HepG2 (cell line): ENCODE results near the gene CYB5R3. TPM values are rescaled to one million over a fixed set of nuclear protein-coding genes. Genes with fewer than 3 reads are reported as not detected.

Source experiments
- ARID2 ChIP-seq: sonication (generic); formaldehyde crosslinking; IDR thresholded peaks from 2 replicates; pipeline ENCODE4 v1.8.1; 2022; ENCODE audit warnings: mild to moderate bottlenecking, missing genetic modification reagents, borderline replicate concordance
- ATF4 ChIP-seq, 2 experiments: fragments of 450-650 bp in 1 of 2; sonication (generic) in 1 of 2; formaldehyde crosslinking; IDR thresholded peaks; 2 replicates each; pipeline versions ENCODE4 v1.5.0 to v1.8.0; 2020 to 2022; ENCODE audit warnings: mild to moderate bottlenecking in 1 of 2, missing genetic modification reagents in 1 of 2
- DRAP1 ChIP-seq: IDR thresholded peaks from 2 replicates; pipeline ENCODE4 v1.6.1; 2016; ENCODE audit warnings: missing genetic modification reagents, missing compliant biosample characterization
- GATAD1 ChIP-seq: IDR thresholded peaks from 2 replicates; pipeline ENCODE4 v1.6.1; 2016; ENCODE audit warnings: missing genetic modification reagents, missing compliant biosample characterization
- HDAC1 ChIP-seq: sonication (generic); formaldehyde crosslinking; IDR thresholded peaks from 2 replicates; pipeline ENCODE4 v1.5.1; 2020; ENCODE audit warnings: mild to moderate bottlenecking, missing genetic modification reagents
- HMGXB3 ChIP-seq: sonication (generic); formaldehyde crosslinking; IDR thresholded peaks from 2 replicates; pipeline ENCODE4 v1.4.0; 2020; ENCODE audit warnings: missing genetic modification reagents, borderline replicate concordance
- MAFG ChIP-seq: sonication (generic); formaldehyde crosslinking; IDR thresholded peaks from 2 replicates; pipeline ENCODE4 v1.5.1; 2020; ENCODE audit warnings: mild to moderate bottlenecking, missing genetic modification reagents
- MZF1 ChIP-seq: sonication (generic); formaldehyde crosslinking; IDR thresholded peaks from 2 replicates; pipeline ENCODE4 v1.8.1; 2023; ENCODE audit warnings: mild to moderate bottlenecking, missing genetic modification reagents, borderline replicate concordance
- RBM22 ChIP-seq: fragments of 200-400 bp; formaldehyde crosslinking; optimal IDR thresholded peaks from 2 replicates; pipeline ENCODE3; 2017; ENCODE audit warnings: mild to moderate bottlenecking, low read length, moderate library complexity
- ZBTB4 ChIP-seq: sonication (generic); formaldehyde crosslinking; IDR thresholded peaks from 2 replicates; pipeline ENCODE4 v1.4.0; 2020; ENCODE audit warnings: missing genetic modification reagents, mild to moderate bottlenecking, borderline replicate concordance
- ZEB1 ChIP-seq: IDR thresholded peaks from 2 replicates; pipeline ENCODE4 v1.6.1; 2012; ENCODE audit warnings: mild to moderate bottlenecking, low read depth, inconsistent platforms; ENCODE audit not compliant: insufficient replicate concordance
- ZNF383 ChIP-seq: sonication (generic); formaldehyde crosslinking; IDR thresholded peaks from 2 replicates; pipeline ENCODE4 v1.4.0; 2020; ENCODE audit warnings: missing genetic modification reagents, mild to moderate bottlenecking, borderline replicate concordance
- ZNF687 ChIP-seq: sonication (generic); formaldehyde crosslinking; IDR thresholded peaks from 2 replicates; pipeline ENCODE4 v1.5.1; 2020; ENCODE audit warnings: mild to moderate bottlenecking, missing genetic modification reagents, moderate library complexity
- polyA plus RNA-seq, 8 experiments: library from polyadenylated mRNA; depleted of rRNA in 3 of 8; stranded (reverse) in 7 of 8; unstranded in 1 of 8; fragments of >200 nt; fragmentation: Illumina TruSeq in 4 of 8; extraction: Trizol in 4 of 8; gene quantifications; 2 replicates each; pipeline versions ENCODE4 v1.2.1 to v1.2.3, GENCODE V29; 2011 to 2016; ENCODE audit warnings: low read depth in 4 of 8, missing spikeins in 1 of 8, mixed read lengths in 1 of 8; ENCODE audit not compliant: insufficient read depth in 1 of 8
- total RNA-seq, 5 experiments: library from RNA; depleted of rRNA; stranded (reverse); fragments of >200 nt; fragmentation: Illumina TruSeq; extraction: Trizol; gene quantifications; 2 replicates each; pipeline ENCODE4 v1.2.3, GENCODE V29; 2016; ENCODE audit warnings: low read depth in 1 of 5

Gene CYB5R3
- total and polyA plus RNA-seq, 2 of the 13 experiments (the other 11 are each of a cell fraction or from before 2014, with no cell fraction given) = 32.4 to 305 TPM

- TF ChIP-seq HMGXB3 (CRISPR knock-in tag) (no peak), MAFG (CRISPR knock-in tag) (no peak), ZNF383 (CRISPR knock-in tag) (no peak), RBM22 (no peak), ATF4 (CRISPR knock-in tag; IDR thresholded peaks at IDR 0.05) (peak in 1 of 2 experiments; percentile 33; a peak in 2 of 4 replicates), DRAP1 (CRISPR knock-in tag) (no peak), ZNF687 (peak; percentile 75), HDAC1 (CRISPR knock-in tag) (peak; percentile 81), GATAD1 (CRISPR knock-in tag) (no peak), ZEB1 (no peak), MZF1 (CRISPR knock-in tag) (0 out of 2 replicates have a peak, but pooled peaks have one; percentile 59), ZBTB4 (CRISPR knock-in tag) (no peak), ARID2 (0 out of 2 replicates have a peak, but pooled peaks have one; percentile 50)
Measured at GRCh38 chr22:42688241-42689211, 39.3 kb upstream of the CYB5R3 start (continued).
